Ishikawa (cell line): ENCODE data around the gene BTG1.

Experiments used
- CEBPB ChIP-seq: IDR thresholded peaks from 2 replicates; pipeline ENCODE4 v1.6.1; 2012
- CREB1 ChIP-seq: IDR thresholded peaks from 2 replicates; pipeline ENCODE4 v1.6.1; 2012; ENCODE audit warnings: low read depth
- EGR1 ChIP-seq: IDR thresholded peaks from 2 replicates; pipeline ENCODE4 v1.6.1; 2012
- TAF1 ChIP-seq: IDR thresholded peaks from 2 replicates; pipeline ENCODE4 v1.6.1; 2012; ENCODE audit warnings: low read depth, mild to moderate bottlenecking
- USF1 ChIP-seq: IDR thresholded peaks from 2 replicates; pipeline ENCODE4 v1.6.1; 2012

- TF ChIP-seq EGR1 (no peak), CEBPB (no peak), TAF1 (no peak), USF1 (no peak), CREB1 (no peak)
Observed at GRCh38 chr12:92138626-92139025, 7.0 kb downstream of the BTG1 start.
